ENCODE results near the gene TRIM47.
"Not testable (repeated sequence)": the region's sequence is repeated elsewhere in the genome, so short reads cannot be mapped to it uniquely, and the experiment has no call there.

The TRIM47 gene

DNA sequence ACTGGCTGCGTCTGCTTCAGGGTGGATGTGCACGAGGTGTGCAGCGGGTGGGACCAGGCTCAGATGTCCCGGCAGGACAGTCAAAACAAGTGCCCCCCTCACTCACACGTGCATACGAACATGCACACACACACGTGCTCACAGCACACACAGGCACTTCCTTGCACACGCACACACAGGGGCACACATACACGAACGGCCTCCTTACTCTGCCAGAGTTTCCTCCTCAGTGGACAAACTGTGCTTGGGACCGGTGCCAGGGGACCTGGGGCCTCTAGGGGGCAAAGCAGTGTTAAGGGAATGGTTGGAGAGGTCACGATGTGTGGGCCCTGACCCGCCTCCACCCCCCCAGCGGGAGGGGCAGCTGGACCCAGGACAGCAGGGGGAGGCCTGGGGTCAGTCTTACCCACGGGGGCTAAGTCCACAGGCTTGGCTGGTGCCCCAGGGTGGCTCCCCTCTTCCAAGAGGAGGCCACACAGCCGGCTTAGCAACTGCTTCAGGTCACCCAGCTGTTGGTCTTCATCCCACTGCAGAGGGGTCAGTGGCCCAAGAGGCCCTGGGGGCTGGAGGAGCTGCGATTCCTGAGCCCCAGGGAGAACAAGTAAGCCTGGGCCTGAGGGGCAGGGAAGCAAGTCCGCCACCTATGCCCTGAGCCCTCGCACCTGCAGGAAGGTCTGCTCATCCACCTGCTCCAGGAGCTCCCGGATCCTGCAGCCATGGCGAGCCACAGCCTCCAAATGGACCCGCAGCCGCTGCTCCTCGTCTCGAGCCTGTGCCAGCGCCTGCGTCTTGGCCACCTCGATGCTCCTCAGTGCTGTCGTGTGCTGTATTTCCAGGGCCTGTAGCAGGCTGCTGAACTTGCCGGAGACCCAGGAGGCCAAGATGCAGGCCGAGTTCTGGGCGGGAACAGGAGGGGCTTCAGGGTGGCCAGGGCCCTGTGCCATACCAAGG, 13.5 kb upstream of the TRIM47 start:
- no peak for DNase-seq (ENCODE audit: low spot score)

DNA sequence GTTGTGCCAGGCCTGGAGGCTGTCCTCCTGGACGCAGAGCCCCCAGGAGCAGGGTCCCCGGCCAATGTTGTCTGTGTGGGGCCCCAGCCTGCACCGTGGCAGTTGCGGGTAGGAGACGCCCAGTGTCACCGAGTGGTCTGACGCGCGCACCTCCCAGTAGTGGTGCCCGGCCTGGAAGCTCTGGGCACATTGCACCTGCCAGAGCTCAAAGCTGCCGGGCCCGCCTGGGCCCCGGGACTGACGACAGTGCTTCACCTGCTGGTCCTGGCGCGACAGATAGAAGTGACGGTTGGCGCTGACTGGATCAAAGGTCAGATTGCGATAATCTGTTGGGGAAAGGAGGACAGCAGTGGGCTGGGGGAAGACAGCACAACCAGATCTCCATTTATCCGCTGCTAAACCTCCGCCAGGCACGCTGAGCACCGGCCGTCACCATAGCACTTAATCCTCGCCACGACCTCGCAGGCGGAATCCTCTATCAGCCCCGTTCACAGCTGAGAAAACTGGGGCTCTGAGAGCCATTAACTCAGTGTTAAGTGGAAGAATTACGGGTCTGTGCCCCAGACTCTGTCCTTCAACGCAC, 12.7 kb upstream of the TRIM47 start:
- DNase-seq (ENCODE audit: low spot score), result no peak

DNA sequence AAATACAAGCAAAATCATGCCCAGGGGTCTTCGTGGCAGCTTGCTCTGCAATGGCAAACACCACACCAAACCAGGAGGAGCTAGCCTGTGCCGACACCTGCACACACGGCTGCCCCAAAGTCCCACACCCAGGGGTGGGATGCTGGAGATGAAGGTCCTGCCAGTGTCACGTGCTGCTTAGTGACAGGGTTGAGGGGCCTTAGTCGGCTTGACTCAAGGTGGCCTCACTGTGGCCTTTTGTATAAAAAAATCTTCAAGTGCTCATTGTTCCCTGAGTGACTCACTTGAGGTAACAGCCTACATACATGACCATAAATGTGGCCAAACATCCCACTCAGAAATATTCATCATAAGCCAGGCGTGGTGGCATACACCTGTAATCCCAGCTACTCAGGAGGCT, 11.1 kb upstream of the TRIM47 start:
- no peak for DNase-seq (ENCODE audit: low spot score)

DNA sequence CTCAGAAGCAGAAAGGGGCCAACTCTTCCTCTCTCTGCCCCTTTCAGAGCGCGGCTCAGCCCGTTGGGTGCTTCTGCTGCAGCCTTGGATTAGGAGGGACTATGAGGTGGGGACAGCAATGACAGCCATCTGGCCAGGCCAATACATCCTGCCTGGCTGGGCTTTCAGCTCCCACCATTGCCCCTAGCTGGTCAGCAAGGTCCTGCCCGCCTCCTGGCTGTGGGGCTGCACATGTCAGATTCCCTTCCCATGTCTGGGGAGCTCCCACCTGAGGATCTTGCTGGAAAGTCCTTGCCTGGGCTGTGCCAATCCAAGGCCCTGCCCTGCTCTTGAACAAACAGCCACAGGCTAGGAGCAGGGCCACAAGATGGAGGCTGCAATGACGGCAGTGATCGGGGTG, 10.1 kb upstream of the TRIM47 start:
- DNase-seq (ENCODE audit: low spot score), result no peak

DNA sequence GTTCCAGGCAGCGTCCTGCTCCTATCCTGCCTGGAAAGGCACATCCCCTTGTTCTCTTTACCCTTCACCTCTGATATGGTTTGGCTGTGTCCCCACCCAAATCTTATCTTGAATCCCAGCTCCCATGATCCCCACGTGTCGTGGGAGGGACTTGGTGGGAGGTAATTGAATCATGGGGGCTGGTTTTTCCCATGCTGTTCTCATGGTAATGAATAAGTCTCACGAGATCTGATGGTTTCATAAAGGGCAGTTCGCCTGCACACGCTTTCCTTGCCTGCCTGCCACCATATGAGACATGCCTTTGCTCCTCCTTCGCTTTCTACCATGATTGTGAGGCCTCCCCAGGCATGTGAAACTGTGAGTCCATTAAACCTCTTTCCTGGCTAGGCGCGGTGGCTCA, 7.5 kb upstream of the TRIM47 start:
- DNase-seq (ENCODE audit: low spot score), result not testable (repeated sequence)

DNA sequence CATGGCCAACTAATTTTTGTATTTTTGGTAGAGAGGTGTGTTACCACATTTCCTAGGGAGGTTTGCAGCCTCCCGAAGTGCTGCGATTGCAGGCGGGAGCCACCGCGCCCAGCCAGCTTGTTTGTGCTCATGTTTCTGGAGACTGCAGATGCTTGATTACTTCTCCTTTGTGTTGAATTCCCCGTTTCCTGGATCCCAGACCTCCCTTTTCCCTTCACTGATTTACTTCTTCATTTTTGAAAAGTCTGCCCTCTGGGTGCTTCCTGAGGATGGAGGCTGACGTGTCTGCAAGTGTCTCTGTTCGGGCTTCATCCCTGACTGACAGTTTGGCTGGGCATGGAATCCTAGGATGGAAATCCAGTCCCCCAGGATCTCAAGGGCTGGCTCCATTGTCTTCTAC, 7.0 kb upstream of the TRIM47 start:
- no peak for DNase-seq (ENCODE audit: low spot score)

DNA sequence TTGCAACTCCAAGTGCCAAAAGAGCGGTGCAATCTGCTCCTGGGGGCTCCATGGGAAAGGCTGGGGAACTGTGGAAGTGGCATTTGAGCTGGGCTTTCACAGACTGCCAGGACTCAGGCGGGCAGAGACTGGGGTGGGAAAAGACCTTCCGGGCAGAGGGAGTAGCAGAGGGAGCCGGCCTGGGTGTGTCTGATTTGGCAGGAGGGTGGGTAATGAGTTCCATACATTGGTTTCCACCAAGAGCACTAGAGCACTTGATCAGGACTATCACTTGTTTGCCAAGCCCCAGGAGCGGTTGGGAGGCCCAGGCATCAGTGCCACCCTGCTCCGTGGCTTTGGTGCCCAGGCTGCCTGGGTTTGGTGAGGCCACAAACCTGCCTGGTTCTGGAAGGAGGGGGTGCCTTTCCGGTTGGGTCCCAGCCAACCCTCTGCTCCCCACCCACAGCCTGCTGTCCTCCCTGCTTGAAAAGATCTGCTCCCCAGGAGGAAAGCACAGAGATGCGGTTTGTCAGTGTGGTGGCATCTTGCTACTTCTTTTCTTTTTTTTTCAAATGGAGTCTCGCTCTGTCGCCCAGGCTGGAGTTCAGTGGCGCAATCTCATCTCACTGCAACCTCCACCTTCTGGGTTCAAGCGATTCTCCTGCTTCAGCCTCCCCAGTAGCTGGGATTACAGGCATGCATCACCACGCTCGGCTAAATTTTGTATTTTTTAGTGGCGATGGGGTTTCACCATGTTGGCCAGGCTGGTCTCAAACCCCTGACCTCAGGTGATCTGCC, 3.5 kb upstream of the TRIM47 start:
- DNase-seq (ENCODE audit: low spot score), result no peak

DNA sequence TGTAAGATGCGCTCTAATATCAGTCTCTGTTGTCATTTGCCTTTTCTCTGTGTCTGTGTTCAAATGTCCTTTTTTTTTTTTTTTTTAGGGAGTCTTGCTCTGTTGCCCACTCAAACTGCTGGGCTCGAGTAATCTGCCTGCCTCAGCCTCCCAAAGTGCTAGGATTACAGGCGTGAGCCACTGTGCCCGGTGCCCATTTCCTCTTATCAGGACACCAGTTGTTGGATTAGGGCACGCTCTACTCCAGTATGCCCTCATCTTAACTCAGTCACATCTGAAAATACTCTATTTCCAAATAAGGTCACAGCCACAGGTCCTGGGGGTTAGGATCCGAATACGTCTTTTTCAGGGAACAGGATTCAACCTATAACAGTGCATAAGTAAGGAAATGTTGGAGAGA, 1.9 kb upstream of the TRIM47 start:
- no peak for DNase-seq (ENCODE audit: low spot score)

DNA sequence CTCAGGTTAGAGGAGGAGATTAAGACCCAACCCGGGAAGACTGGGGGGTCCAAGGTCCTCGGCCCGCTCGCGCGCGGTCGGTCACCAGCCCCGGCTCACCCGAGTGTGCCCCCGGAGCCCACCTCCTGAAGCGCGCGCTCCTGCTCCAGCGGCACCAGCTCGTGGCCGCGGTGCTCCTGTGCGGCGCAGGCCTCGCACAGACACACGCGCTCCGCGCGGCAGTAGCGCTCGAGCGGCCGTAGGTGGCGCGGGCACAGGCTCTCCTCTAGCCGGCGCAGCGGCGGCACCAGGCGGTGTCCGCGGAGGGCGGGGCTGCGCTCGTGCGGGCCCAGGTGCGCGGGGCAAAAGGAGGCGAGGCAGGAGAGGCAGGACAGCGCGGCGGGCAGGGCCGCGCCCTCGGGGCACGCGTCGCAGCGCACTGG, 618 bp downstream of the TRIM47 start:
- DNase-seq (ENCODE audit: low spot score), result peak; percentile 72

DNA sequence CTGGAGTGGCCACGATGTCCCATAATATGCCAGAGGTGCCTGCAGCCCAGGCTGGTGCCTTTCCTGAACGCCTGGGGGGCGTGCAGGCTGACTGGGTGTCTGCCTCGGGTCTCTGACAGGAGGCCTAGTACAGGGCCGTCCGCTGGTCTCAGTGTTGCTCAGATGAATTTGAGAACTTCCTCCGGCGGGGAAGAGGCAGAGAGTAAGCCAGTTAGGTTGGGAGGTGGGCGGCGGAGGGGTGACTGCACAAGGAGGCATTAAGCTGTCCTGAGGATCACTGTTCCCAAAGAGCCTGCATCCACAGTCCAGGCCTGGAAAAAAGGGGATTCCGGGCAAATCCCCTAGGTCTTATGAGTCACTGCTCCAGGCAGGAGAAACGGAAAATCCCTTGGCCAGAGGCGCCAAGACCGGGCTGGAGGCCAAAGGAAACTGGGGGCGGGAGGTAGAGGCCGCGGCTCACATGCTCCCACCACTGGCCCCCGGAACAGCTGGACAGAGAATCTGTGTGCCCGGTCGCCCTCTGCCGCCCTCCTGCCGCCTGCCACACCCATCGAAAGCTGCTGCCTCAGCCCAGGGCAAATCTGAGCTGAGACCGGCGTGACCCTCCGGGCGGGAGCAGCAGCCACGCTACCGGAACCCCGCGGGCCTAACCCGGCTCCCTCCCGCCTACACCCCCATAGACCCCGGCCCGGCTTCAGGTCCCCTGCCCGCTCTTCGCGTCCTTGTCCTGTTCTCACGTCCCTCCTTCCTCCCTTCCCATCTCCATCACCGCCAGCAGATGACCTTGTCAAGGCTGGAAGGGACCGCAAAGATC, 1.2 kb downstream of the TRIM47 start:
- no peak for DNase-seq (ENCODE audit: low spot score)

DNA sequence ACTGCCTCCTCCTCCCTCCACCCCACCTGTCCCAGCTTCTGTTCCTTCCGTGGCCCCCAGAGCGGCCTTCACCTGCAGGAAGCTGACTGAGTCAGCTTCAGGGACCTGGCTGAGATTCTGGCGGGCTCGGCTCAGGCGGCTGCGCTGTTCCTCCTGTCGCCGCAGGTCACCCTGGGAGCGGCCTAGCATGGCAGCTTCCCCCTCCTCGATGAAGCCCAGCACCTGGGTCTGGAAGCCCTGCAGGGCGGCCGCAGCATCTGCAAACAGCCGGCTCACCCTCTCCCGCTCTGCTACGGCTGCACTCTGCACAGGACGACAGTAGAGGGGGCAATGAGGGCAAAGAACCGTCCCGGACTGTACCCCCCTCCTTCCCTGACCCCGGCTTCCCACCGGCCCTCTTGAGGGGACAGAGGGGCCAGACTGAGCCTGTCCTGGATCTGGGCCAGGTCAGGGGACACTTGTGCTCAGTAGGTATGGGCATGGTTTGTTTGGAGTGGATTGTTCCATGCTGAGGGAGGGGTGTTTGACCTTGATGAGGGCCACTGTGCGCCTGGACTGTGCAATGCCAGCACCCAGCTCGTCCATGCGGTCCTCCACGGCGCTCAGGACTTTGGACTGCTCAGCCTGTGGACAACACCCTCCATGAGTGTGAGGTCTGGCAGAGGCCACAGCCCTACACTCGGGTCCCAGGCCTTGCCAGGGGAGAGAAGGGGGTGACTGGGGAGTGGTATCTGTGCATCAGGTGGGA, 2.0 kb downstream of the TRIM47 start:
- peak; percentile 86 for DNase-seq (ENCODE audit: low spot score)

DNA sequence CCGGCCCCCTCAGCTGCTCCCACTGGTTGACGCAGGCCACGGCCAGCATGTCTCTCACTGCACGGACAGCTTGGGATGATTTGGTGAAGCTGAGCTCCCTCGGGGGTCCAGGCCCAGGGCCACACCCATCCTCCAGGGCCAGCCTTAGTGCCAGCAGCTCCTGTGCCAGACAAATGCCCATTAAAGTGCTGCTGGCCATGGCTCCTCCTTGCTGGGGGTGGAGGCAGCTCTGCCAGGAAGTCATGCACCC, 2.5 kb downstream of the TRIM47 start:
- DNase-seq (ENCODE audit: low spot score), result no peak

DNA sequence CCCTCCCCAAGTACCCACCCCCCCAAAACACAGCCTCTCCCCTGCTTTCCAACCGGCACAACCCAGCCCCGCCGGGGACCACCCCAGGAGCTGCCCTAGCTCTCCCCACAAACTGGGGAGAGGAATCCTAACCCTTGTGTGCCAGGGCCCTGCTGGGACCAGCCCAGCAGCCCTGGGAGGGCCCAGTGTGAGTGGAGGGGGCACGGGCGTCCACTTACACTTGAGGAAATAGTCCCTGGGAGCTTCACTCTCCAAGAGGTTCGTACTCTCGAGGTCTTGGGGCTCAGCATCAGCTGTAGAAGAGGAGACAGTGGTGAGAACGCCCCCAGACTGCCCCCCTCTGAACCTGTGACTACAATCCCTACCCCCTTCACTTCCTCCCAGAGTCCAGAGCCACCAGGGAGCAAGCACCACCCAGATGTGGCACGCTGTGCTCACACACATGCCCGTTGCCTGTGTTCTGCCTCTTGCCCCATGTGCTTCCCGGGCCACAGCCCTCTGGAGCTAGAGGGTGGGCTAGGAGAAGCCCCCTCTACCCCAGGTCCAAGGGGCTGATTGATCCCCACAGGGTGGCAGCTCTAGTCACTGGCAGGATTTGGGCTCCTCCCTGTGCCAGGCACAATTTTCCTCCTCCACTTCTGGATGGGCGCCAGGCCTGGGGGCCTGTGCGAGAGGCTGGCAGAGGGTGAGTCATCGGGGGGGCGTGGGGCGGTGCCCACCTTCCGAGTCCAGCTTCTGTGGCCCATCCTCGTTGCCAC, 3.0 kb downstream of the TRIM47 start:
- DNase-seq (ENCODE audit: low spot score), result no peak

DNA sequence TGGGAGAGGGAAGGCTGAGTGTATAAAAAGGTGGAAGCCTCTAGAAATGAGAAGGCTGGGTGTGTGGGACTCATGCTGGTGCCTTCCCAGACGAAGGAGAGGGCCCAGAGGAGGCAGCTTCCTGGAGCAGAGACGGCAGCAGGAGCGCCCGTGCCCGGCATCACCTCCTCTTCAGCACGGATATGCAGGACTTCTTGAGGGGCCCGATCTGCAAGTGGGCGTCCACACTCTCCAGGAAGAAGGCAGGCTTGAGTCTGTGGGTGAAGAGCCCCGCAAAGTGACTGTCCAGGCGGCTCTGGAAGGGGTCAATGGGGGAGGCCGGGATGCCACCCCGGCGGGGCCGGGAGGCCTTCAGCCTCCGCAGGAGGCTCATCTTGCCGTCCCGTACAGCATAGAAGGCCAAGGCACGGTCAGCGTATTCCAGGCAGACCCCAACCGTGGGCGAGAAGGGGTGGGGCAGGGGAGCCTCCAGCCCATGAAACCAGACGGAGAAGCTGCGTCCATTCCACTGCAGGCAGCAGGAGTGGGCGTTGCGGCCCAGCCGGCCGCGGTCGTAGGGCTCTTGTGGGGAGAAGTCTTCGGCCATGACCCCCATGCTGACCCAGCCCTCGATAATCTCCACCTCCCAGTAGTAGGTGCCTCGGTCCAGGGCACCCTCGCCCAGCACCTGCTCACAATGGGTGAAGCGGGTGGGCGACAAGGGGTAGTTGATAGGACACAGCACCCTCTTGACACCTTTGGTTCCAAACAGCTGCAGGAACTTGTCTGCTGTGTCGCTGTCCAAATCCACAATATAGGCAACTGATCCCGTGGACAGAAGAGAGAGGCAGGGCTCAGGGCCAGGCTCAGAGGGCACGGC, 3.8 kb downstream of the TRIM47 start:
- DNase-seq (ENCODE audit: low spot score), result no peak

DNA sequence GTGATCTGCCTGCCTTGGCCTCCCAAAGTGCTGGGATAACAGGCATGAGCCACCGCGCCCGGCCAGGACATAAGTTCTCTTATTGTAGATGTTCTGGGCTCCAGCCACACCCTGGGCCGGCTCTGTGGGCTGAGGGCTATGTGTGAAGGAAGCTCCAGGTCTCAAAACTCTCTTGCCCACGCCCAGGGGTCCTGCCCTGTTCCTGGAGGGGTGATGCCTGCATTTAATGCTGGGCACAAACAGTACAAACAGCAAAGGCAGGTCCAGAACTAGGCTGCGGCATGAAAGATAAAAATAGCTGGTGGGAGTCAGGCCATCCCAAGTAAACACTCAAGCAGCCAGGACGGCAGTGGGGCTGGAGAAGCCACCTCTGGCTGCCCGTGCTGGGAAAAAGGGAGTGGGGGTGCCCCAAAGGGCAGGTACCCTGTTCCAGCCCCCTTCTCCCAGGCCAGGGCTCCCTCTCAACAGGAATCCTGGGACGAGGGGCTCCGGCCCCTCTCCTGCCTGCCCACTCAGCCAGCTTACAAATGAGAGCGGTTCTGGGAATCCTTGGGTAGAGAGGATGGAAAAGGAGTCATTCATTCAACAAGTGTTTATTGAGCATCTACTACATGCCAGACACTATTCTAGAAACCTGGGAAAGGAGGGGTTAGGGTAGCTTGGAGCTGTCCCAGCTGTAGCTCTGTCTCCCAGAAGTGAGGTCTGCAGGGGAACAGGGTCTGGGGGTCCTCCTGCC, 4.6 kb downstream of the TRIM47 start:
- DNase-seq (ENCODE audit: low spot score), result no peak

DNA sequence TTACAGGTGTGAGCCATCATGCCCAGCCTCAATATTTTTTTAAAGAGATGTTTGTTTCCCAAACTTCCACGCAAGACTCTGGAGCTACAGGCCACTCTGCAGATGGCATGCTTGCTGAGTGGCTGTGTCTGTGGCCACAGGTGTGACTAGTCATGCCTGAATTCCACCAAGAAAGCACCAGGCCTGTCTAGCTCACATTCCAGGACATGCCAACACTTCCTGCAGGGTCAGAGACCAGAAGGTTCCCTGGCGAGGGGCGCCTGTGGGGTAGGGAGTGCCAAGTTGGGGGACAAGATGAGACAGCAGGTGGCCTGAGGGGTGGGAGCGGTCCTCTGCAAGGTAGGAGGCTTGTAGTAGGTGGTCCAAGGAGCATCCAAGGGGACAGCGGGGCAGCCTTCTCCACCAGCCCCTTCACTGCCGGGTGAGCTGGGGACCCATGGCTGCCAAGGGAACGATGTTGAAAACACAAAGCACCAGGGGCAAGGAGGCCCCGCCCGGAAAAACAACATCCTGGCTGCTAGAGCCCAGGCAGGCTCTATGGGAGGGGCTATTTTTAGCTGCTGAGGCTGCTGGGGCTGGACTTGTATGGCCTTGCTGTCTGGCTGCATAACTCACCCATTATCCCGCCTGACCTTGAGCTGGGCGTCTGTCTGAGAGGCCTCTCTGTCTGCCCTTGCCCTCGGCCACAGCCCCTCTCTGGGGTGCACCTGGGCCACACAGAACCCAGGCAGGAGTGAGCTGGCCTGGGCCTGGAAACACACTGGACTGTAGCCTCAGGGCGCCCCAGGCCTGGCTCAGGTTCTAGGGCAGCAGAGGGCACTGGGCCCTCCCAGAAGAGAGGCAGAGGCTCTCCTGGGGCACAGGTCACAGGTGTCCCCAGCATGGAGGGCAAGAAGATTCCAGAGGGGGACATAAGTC, 5.7 kb downstream of the TRIM47 start:
- peak; percentile 73 for DNase-seq (ENCODE audit: low spot score)

DNA sequence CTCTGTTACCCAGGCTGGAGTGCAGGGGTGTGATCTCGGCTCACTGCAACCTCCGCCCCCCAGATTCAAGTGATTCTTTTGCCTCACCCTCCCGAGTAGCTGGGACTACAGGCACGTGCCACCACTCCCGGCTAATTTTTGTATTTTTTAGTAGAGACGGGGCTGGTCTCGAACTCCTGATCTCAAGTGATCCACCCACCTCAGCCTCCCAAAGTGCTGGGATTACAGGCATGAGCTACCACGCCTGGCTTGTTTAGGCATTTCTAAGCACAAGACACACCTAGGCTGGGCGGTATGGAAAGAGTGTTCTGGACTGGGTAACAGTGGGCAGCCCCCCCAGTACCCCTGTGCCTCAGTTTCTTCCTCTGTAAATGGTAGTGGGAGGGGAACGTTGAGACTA, 8.2 kb downstream of the TRIM47 start:
- not testable (repeated sequence) for DNase-seq (ENCODE audit: low spot score)
